H1 (cell line): ENCODE measurements around the gene GALNT17. TPM values are rescaled to one million over a fixed set of nuclear protein-coding genes. Genes with fewer than 3 reads are reported as not detected.

ENCODE experiments used
- CTCF ChIA-PET: fragments of 300-600 bp; sonication (Branson Sonifier 250); formaldehyde crosslinking; loops from one replicate; lab custom pipeline; 2021; ENCODE audit not compliant: partially characterized antibody; lab: Charles Lee
- POLR2A ChIA-PET: fragments of 300-600 bp; sonication (Branson Sonifier 250); formaldehyde crosslinking; loops from one replicate; lab custom pipeline; 2021; ENCODE audit warnings: inconsistent platforms; ENCODE audit not compliant: partially characterized antibody; lab: Charles Lee
- DNase-seq, 2 experiments: peaks; one replicate each; pipeline versions ENCODE4 v3.0.0 to v3.0.0-alpha.2; 2010 to 2022; ENCODE audit warnings: low spot score in 2 of 2, low read depth in 1 of 2, mixed read lengths in 1 of 2
- FAIRE-seq: peaks from 2 replicates; lab custom pipeline; 2011; peaks lifted over from hg19 to GRCh38; lab: Jason Lieb, UNC
- H2AFZ ChIP-seq: 2 replicates; pipeline ENCODE4 v1.8.1; 2012; ENCODE audit warnings: low read length, inconsistent platforms
- H2AK5ac ChIP-seq: 2 replicates; pipeline ENCODE4 v1.6.1; 2013; ENCODE audit warnings: low read depth, low read length
- H2BK120ac ChIP-seq: replicated peaks from 2 replicates; pipeline ENCODE3; 2013; ENCODE audit warnings: low read depth, low read length, inconsistent platforms
- H2BK12ac ChIP-seq: 2 replicates; pipeline ENCODE4 v1.6.1; 2013; ENCODE audit warnings: low read depth, low read length
- H2BK15ac ChIP-seq: 2 replicates; pipeline ENCODE4 v1.6.1; 2013; ENCODE audit warnings: low read length
- H2BK20ac ChIP-seq: 2 replicates; pipeline ENCODE4 v1.6.1; 2013; ENCODE audit warnings: low read length
- H2BK5ac ChIP-seq: 2 replicates; pipeline ENCODE4 v1.6.1; 2013; ENCODE audit warnings: low read depth, low read length
- H3K14ac ChIP-seq: 2 replicates; pipeline ENCODE4 v1.6.1; 2013; ENCODE audit warnings: inconsistent platforms; ENCODE audit not compliant: insufficient read length
- H3K18ac ChIP-seq: 2 replicates; pipeline ENCODE4 v1.6.1; 2013; ENCODE audit warnings: low read length; ENCODE audit errors: extremely low read depth
- H3K23ac ChIP-seq: 2 replicates; pipeline ENCODE4 v1.6.1; 2013; ENCODE audit warnings: inconsistent platforms; ENCODE audit not compliant: insufficient read length
- H3K23me2 ChIP-seq: 2 replicates; pipeline ENCODE4 v1.6.1; 2013; ENCODE audit warnings: low read depth, low read length
- H3K27ac ChIP-seq: 2 replicates; pipeline ENCODE4 v1.6.1; 2011; ENCODE audit warnings: low read depth, low read length, inconsistent platforms
- H3K27me3 ChIP-seq, 4 experiments: replicated peaks in 1 of 4; 1 replicate in 1 of 4; 2 replicates in 3 of 4; pipeline versions ENCODE4 v1.6.1 to v1.8.1; 2011 to 2013; ENCODE audit warnings: low read length in 3 of 4, mild to moderate bottlenecking in 3 of 4, inconsistent platforms in 2 of 4, mixed read lengths in 2 of 4, moderate library complexity in 1 of 4; ENCODE audit not compliant: control insufficient read depth in 3 of 4, insufficient read depth in 3 of 4; ENCODE audit errors: extremely low read depth in 1 of 4
- H3K36me3 ChIP-seq, 4 experiments: 2 replicates each; pipeline versions ENCODE4 v1.6.1 to v1.8.1; 2011 to 2013; ENCODE audit warnings: mild to moderate bottlenecking in 4 of 4, low read length in 3 of 4, moderate library complexity in 2 of 4, control low read depth in 1 of 4, inconsistent platforms in 1 of 4; ENCODE audit not compliant: insufficient read depth in 4 of 4, control insufficient read depth in 2 of 4
- H3K4ac ChIP-seq: replicated peaks from 2 replicates; pipeline ENCODE3; 2013; ENCODE audit warnings: low read length, low read depth, mixed read lengths, inconsistent platforms; ENCODE audit not compliant: insufficient read length
- H3K4me1 ChIP-seq, 4 experiments: replicated peaks in 1 of 4; 1 replicate in 1 of 4; 2 replicates in 3 of 4; pipeline versions ENCODE4 v1.6.1 to v1.8.1; 2011 to 2013; ENCODE audit warnings: low read length in 3 of 4, inconsistent platforms in 2 of 4, mixed read lengths in 1 of 4; ENCODE audit not compliant: insufficient read depth in 4 of 4, control insufficient read depth in 3 of 4
- H3K4me2 ChIP-seq, 2 experiments: 2 replicates each; pipeline versions ENCODE4 v1.6.1 to v1.8.1; 2011 to 2013; ENCODE audit warnings: low read depth in 2 of 2, low read length in 2 of 2, control low read depth in 1 of 2, inconsistent platforms in 1 of 2, mild to moderate bottlenecking in 1 of 2; ENCODE audit not compliant: insufficient read depth in 1 of 2
- H3K4me3 ChIP-seq, 4 experiments: fragments of 200-600, 300-600 bp in 1 of 4; sonication (generic), shearing (Covaris generic), sonication (Bioruptor Twin) in 1 of 4; 2 replicates each; pipeline versions ENCODE4 v1.5.1 to v1.8.1; 2011 to 2016; ENCODE audit warnings: low read length in 4 of 4, low read depth in 3 of 4, control low read depth in 2 of 4, inconsistent platforms in 2 of 4, mild to moderate bottlenecking in 2 of 4, mixed read lengths in 1 of 4, moderate library complexity in 1 of 4; ENCODE audit not compliant: insufficient read depth in 2 of 4; ENCODE audit errors: extremely low read depth in 1 of 4
- H3K56ac ChIP-seq: replicated peaks from 2 replicates; pipeline ENCODE3; 2013; ENCODE audit warnings: low read depth, mild to moderate bottlenecking, mixed read lengths, low read length, inconsistent platforms; ENCODE audit not compliant: insufficient read length
- H3K79me1 ChIP-seq: 2 replicates; pipeline ENCODE4 v1.6.1; 2013; ENCODE audit warnings: low read depth, low read length, control low read depth
- H3K79me2 ChIP-seq, 2 experiments: 2 replicates each; pipeline versions ENCODE4 v1.6.1 to v1.8.1; 2012 to 2013; ENCODE audit warnings: low read length in 2 of 2, mild to moderate bottlenecking in 2 of 2, inconsistent platforms in 1 of 2; ENCODE audit not compliant: insufficient read depth in 2 of 2, control insufficient read depth in 1 of 2
- H3K9ac ChIP-seq, 4 experiments: replicated peaks in 1 of 4; 1 replicate in 1 of 4; 2 replicates in 3 of 4; pipeline versions ENCODE4 v1.6.1 to v1.8.1; 2011 to 2013; ENCODE audit warnings: low read depth in 3 of 4, low read length in 3 of 4, control low read depth in 2 of 4, mild to moderate bottlenecking in 2 of 4, moderate library complexity in 2 of 4, inconsistent platforms in 1 of 4; ENCODE audit errors: extremely low read depth in 1 of 4
- H3K9me3 ChIP-seq, 2 experiments: 2 replicates each; pipeline versions ENCODE4 v1.6.1 to v1.8.1; 2012 to 2013; ENCODE audit warnings: mild to moderate bottlenecking in 2 of 2, moderate library complexity in 2 of 2, control low read depth in 1 of 2, inconsistent platforms in 1 of 2, low read depth in 1 of 2, low read length in 1 of 2, mixed read lengths in 1 of 2; ENCODE audit not compliant: insufficient read depth in 2 of 2
- H4K20me1 ChIP-seq, 2 experiments: replicated peaks in 1 of 2; 2 replicates each; pipeline versions ENCODE3 to v1.8.1; 2011 to 2013; ENCODE audit warnings: inconsistent platforms in 2 of 2, low read length in 2 of 2, mild to moderate bottlenecking in 1 of 2; ENCODE audit not compliant: insufficient read depth in 2 of 2, control insufficient read depth in 1 of 2
- H4K5ac ChIP-seq: 2 replicates; pipeline ENCODE4 v1.6.1; 2013; ENCODE audit warnings: low read length, low read depth, mixed read lengths, inconsistent platforms; ENCODE audit not compliant: insufficient read length
- H4K8ac ChIP-seq: 2 replicates; pipeline ENCODE4 v1.8.0; 2013; ENCODE audit warnings: mild to moderate bottlenecking, moderate library complexity, low read length, inconsistent platforms; ENCODE audit not compliant: insufficient read depth; ENCODE audit errors: extremely low read depth
- H4K91ac ChIP-seq: replicated peaks from 2 replicates; pipeline ENCODE3; 2013; ENCODE audit warnings: low read length, mixed read lengths, inconsistent platforms; ENCODE audit not compliant: insufficient read length
- BCL11A ChIP-seq, 2 experiments: IDR thresholded peaks; one replicate each; pipeline ENCODE4 v1.6.1; 2011; ENCODE audit warnings: low read depth in 2 of 2, low read length in 2 of 2, mild to moderate bottlenecking in 2 of 2
- CTBP2 ChIP-seq: IDR thresholded peaks from 2 replicates; pipeline ENCODE4 v1.7.0; 2011; ENCODE audit warnings: borderline replicate concordance, mild to moderate bottlenecking, moderate library complexity, mixed read lengths, low read length; ENCODE audit not compliant: insufficient read depth, insufficient read length
- JUND ChIP-seq: IDR thresholded peaks from 2 replicates; pipeline ENCODE4 v1.6.1; 2011; ENCODE audit warnings: mild to moderate bottlenecking, improper control_type of control experiment, low read length
- RAD21 ChIP-seq, 2 experiments: IDR thresholded peaks in 1 of 2; conservative IDR thresholded peaks in 1 of 2; 2 replicates each; pipeline ENCODE4 v1.6.1; 2011; ENCODE audit warnings: low read depth in 2 of 2, low read length in 2 of 2, improper control_type of control experiment in 1 of 2, inconsistent platforms in 1 of 2, mild to moderate bottlenecking in 1 of 2, moderate library complexity in 1 of 2
- SP1 ChIP-seq: IDR thresholded peaks from 2 replicates; pipeline ENCODE4 v1.6.1; 2011; ENCODE audit warnings: low read depth, low read length
- SRF ChIP-seq: IDR thresholded peaks from 2 replicates; pipeline ENCODE4 v1.6.1; 2011; ENCODE audit warnings: mild to moderate bottlenecking, low read depth, low read length, moderate library complexity
- ZNF274 ChIP-seq: IDR thresholded peaks from 2 replicates; pipeline ENCODE4 v1.7.0; 2012; ENCODE audit warnings: low read length, borderline replicate concordance; ENCODE audit errors: extremely low read depth
- WGBS, 2 experiments: shearing (Covaris generic) in 1 of 2; methylation state at CpG; one replicate each; pipeline versions ENCODE4 v1.1.6 to v1.1.7; 2013 to 2015; ENCODE audit warnings: low lambda C conversion rate in 2 of 2, mixed read lengths in 2 of 2, inconsistent platforms in 1 of 2, low coverage in 1 of 2, missing lambda C conversion rate in 1 of 2; ENCODE audit not compliant: insufficient replicate concordance in 2 of 2, insufficient coverage in 1 of 2, insufficient read length in 1 of 2; ENCODE audit errors: extremely low coverage in 1 of 2, missing lambda C conversion rate in 1 of 2; 5-methylcytosine and 5-hydroxymethylcytosine counted together
- polyA plus RNA-seq, 7 experiments: library from polyadenylated mRNA; depleted of rRNA in 3 of 7; stranded (reverse) in 5 of 7; unstranded in 2 of 7; fragments of >200 nt in 5 of 7; fragments of 200-250 nt in 2 of 7; gene quantifications; 1 replicate in 5 of 7; 2 replicates in 1 of 7; 4 replicates in 1 of 7; pipeline versions ENCODE4 v1.2.1 to v1.2.3, GENCODE V29; 2011 to 2013; ENCODE audit warnings: missing spikeins in 2 of 7, mixed read lengths in 2 of 7
- total RNA-seq: library from RNA; stranded (reverse); fragmentation: NEBNext Ultra II Directional; extraction: Animal tissue kit (Norgen Biotek cat#: 25700); gene quantifications from 2 replicates; pipeline ENCODE4 v1.2.1, GENCODE V29; 2021

Gene GALNT17
- total and polyA plus RNA-seq, 2 of the 8 experiments (the other 6 are each of a cell fraction or from before 2014, with no cell fraction given), result 37.7 to 47.0 TPM

- FAIRE-seq, result no peak
- ChIA-PET POLR2A (interaction anchor here (2.0 kb wide), 1 partner anchor 19 kb away, joined by 4 read pairs; no protein-coding TSS in a partner anchor), CTCF (interaction anchor here (1.1 to 1.9 kb wide), 3 partner anchors 26 to 332 kb away, joined by 3 to 5 read pairs (median 4); no protein-coding TSS in a partner anchor)
- H2BK5ac ChIP-seq, result no peak overlapping the region
- no peaks in the 10 kb centered on the region for H3K79me1 ChIP-seq
- no peak overlapping the region for H4K8ac ChIP-seq
- H3K23me2 ChIP-seq, result no peaks in the 10 kb centered on the region
- H2BK12ac ChIP-seq, result no peak overlapping the region
- TF ChIP-seq BCL11A (IDR thresholded peaks at IDR 0.05; ENCODE audit: low read depth in 2 of 2, low read length in 2 of 2), result no peak
- TF ChIP-seq ZNF274, result no peak
- no peak for TF ChIP-seq JUND
- TF ChIP-seq RAD21 (IDR thresholded peaks at IDR 0.05 in 1 of 2, conservative IDR thresholded peaks at IDR 0.05 in 1 of 2; ENCODE audit: low read depth in 2 of 2, low read length in 2 of 2), result no peak
- TF ChIP-seq CTBP2, result no peak
- no peak for TF ChIP-seq SP1
- no peak for TF ChIP-seq SRF
- TF ChIP-seq, all 59 proteins: peak for 0
- H3K9me3 ChIP-seq, result no peaks in the 10 kb centered on the region
- H2BK15ac ChIP-seq, result no peak overlapping the region
- H2BK120ac ChIP-seq, result no peak overlapping the region
- no peak overlapping the region for H3K9ac ChIP-seq
- DNase-seq, result no peak
- WGBS, 2 experiments, result 98% methylated on average over 3 of the region's 3 CpGs; no CpG with 5 or more reads in 1 of the 2 experiments
- H3K27me3 ChIP-seq, result no peaks in the 10 kb centered on the region
- no peak overlapping the region for H2AFZ ChIP-seq
- H3K36me3 ChIP-seq, result peaks cover 0 to 3% (median 1%) of the 10 kb centered on the region in 4 experiments; a peak in 2 of 8 replicates
- H3K4me3 ChIP-seq, result no peak overlapping the region
- H3K4me2 ChIP-seq, result no peak overlapping the region
- H4K5ac ChIP-seq, result no peak overlapping the region
- no peak overlapping the region for H3K23ac ChIP-seq
- no peak overlapping the region for H3K56ac ChIP-seq
- peaks cover 0 to 5% (median 0%) of the 10 kb centered on the region in 4 experiments; a peak in 2 of 7 replicates for H3K4me1 ChIP-seq
- H3K27ac ChIP-seq, result no peak overlapping the region
- no peak overlapping the region for H3K18ac ChIP-seq
- H4K20me1 ChIP-seq, result no peaks in the 10 kb centered on the region
- H3K79me2 ChIP-seq, result no peaks in the 10 kb centered on the region; a peak in 1 of 4 replicates
- H2AK5ac ChIP-seq, result no peak overlapping the region
- H3K4ac ChIP-seq, result no peak overlapping the region
- peak overlapping the region; percentile 38; the same call in 1 of the 2 replicates for H2BK20ac ChIP-seq
- no peak overlapping the region for H3K14ac ChIP-seq
- H4K91ac ChIP-seq, result no peak overlapping the region
Observed at GRCh38 chr7:71484380-71484779, 352.4 kb downstream of the GALNT17 start.
